ENCODE measurements around the gene DCLK3. TPM values are rescaled to one million over a fixed set of nuclear protein-coding genes. Genes with fewer than 3 reads are reported as not detected.

DCLK3 gene
- total RNA-seq, 1 experiment from 2014 or later, result 0.55 TPM

DNA sequence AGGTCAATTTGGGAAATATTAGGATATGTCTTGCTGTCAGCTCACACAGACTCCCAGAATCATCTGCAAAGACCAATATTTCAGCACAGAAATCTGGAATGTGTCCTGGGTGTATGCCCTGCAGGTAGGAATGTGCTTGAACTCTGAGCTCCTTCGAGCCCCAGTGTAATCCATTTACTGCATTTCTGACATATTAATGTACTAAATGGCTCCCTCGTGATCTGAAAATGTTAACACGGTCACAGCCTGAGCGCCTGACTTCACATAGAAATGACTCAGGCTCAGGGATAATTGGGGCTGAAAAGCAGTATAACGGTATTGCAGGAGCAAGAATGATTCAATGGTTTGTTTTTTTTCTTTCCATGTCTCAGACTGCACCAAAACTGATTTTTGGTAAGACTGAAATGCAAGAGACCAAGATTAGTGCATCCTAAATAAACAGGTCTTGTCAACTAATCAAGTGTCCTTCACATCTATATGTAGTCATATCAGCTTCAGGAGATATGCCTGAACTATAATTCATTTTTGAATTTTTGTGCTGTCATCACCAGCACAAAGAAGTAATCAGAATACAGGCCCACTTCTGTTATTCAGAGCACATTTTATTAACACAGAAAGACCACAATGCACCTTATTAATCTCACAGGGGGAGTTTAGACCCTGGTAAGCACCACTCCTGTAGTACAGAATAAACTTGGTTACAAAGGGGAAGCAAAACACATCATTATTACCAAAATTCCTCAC, 49.8 kb downstream of the DCLK3 start:
- Mint-ChIP-seq H3K36me3 (no peaks in the 10 kb centered on the region), H3K27me3 (ENCODE audit: low read depth) (no peaks in the 10 kb centered on the region; the same call in 1 of the 2 replicates), H3K4me1 (peaks cover 13% of the 10 kb centered on the region), H3K27ac (no peak overlapping the region), H3K4me3 (no peak overlapping the region), H3K9me3 (no peaks in the 10 kb centered on the region)
- ChIA-PET POLR2A (no interaction called here), CTCF (interaction anchor here (1.2 kb wide), 1 partner anchor 25 kb away, joined by 4 read pairs; no protein-coding TSS in a partner anchor)
- ATAC-seq, result no peak; the same call in 1 of the 2 replicates
- no peak for DNase-seq (ENCODE audit: low spot score)
- TF ChIP-seq, protein P1, sequence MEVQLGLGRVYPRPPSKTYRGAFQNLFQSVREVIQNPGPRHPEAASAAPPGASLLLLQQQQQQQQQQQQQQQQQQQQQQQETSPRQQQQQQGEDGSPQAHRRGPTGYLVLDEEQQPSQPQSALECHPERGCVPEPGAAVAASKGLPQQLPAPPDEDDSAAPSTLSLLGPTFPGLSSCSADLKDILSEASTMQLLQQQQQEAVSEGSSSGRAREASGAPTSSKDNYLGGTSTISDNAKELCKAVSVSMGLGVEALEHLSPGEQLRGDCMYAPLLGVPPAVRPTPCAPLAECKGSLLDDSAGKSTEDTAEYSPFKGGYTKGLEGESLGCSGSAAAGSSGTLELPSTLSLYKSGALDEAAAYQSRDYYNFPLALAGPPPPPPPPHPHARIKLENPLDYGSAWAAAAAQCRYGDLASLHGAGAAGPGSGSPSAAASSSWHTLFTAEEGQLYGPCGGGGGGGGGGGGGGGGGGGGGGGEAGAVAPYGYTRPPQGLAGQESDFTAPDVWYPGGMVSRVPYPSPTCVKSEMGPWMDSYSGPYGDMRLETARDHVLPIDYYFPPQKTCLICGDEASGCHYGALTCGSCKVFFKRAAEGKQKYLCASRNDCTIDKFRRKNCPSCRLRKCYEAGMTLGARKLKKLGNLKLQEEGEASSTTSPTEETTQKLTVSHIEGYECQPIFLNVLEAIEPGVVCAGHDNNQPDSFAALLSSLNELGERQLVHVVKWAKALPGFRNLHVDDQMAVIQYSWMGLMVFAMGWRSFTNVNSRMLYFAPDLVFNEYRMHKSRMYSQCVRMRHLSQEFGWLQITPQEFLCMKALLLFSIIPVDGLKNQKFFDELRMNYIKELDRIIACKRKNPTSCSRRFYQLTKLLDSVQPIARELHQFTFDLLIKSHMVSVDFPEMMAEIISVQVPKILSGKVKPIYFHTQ (CRISPR knock-in tag; IDR thresholded peaks at IDR 0.05), result no peak
- no peak for TF ChIP-seq FOXP1 (CRISPR knock-in tag; IDR thresholded peaks at IDR 0.05; ENCODE audit: borderline replicate concordance)
- TF ChIP-seq TP53 (CRISPR knock-in tag; IDR thresholded peaks at IDR 0.05), result no peak
- TF ChIP-seq GRHL2 (CRISPR knock-in tag; IDR thresholded peaks at IDR 0.05; ENCODE audit: insufficient replicate concordance, severe bottlenecking), result no peak
- TF ChIP-seq, protein P2, sequence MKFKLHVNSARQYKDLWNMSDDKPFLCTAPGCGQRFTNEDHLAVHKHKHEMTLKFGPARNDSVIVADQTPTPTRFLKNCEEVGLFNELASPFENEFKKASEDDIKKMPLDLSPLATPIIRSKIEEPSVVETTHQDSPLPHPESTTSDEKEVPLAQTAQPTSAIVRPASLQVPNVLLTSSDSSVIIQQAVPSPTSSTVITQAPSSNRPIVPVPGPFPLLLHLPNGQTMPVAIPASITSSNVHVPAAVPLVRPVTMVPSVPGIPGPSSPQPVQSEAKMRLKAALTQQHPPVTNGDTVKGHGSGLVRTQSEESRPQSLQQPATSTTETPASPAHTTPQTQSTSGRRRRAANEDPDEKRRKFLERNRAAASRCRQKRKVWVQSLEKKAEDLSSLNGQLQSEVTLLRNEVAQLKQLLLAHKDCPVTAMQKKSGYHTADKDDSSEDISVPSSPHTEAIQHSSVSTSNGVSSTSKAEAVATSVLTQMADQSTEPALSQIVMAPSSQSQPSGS (CRISPR knock-in tag; IDR thresholded peaks at IDR 0.05; ENCODE audit: borderline replicate concordance, low read depth), result no peak
- TF ChIP-seq, protein P3, sequence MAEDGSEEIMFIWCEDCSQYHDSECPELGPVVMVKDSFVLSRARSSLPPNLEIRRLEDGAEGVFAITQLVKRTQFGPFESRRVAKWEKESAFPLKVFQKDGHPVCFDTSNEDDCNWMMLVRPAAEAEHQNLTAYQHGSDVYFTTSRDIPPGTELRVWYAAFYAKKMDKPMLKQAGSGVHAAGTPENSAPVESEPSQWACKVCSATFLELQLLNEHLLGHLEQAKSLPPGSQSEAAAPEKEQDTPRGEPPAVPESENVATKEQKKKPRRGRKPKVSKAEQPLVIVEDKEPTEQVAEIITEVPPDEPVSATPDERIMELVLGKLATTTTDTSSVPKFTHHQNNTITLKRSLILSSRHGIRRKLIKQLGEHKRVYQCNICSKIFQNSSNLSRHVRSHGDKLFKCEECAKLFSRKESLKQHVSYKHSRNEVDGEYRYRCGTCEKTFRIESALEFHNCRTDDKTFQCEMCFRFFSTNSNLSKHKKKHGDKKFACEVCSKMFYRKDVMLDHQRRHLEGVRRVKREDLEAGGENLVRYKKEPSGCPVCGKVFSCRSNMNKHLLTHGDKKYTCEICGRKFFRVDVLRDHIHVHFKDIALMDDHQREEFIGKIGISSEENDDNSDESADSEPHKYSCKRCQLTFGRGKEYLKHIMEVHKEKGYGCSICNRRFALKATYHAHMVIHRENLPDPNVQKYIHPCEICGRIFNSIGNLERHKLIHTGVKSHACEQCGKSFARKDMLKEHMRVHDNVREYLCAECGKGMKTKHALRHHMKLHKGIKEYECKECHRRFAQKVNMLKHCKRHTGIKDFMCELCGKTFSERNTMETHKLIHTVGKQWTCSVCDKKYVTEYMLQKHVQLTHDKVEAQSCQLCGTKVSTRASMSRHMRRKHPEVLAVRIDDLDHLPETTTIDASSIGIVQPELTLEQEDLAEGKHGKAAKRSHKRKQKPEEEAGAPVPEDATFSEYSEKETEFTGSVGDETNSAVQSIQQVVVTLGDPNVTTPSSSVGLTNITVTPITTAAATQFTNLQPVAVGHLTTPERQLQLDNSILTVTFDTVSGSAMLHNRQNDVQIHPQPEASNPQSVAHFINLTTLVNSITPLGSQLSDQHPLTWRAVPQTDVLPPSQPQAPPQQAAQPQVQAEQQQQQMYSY (CRISPR knock-in tag; IDR thresholded peaks at IDR 0.05), result no peak
- TF ChIP-seq, protein P4, sequence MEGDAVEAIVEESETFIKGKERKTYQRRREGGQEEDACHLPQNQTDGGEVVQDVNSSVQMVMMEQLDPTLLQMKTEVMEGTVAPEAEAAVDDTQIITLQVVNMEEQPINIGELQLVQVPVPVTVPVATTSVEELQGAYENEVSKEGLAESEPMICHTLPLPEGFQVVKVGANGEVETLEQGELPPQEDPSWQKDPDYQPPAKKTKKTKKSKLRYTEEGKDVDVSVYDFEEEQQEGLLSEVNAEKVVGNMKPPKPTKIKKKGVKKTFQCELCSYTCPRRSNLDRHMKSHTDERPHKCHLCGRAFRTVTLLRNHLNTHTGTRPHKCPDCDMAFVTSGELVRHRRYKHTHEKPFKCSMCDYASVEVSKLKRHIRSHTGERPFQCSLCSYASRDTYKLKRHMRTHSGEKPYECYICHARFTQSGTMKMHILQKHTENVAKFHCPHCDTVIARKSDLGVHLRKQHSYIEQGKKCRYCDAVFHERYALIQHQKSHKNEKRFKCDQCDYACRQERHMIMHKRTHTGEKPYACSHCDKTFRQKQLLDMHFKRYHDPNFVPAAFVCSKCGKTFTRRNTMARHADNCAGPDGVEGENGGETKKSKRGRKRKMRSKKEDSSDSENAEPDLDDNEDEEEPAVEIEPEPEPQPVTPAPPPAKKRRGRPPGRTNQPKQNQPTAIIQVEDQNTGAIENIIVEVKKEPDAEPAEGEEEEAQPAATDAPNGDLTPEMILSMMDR (IDR thresholded peaks at IDR 0.05), result no peak
- TF ChIP-seq PRRX2 (CRISPR knock-in tag; IDR thresholded peaks at IDR 0.05), result no peak
- TF ChIP-seq ZNF232 (CRISPR knock-in tag; IDR thresholded peaks at IDR 0.05), result no peak
- no peak for TF ChIP-seq NR2C2 (CRISPR knock-in tag; IDR thresholded peaks at IDR 0.05)
- TF ChIP-seq, protein P5, sequence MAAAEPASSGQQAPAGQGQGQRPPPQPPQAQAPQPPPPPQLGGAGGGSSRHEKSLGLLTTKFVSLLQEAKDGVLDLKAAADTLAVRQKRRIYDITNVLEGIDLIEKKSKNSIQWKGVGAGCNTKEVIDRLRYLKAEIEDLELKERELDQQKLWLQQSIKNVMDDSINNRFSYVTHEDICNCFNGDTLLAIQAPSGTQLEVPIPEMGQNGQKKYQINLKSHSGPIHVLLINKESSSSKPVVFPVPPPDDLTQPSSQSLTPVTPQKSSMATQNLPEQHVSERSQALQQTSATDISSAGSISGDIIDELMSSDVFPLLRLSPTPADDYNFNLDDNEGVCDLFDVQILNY (CRISPR knock-in tag; IDR thresholded peaks at IDR 0.05), result no peak
- no peak for TF ChIP-seq TEAD1 (CRISPR knock-in tag; IDR thresholded peaks at IDR 0.05)
- no peak for TF ChIP-seq ZBTB21 (CRISPR knock-in tag; IDR thresholded peaks at IDR 0.05; ENCODE audit: borderline replicate concordance)
- TF ChIP-seq MYBL2 (CRISPR knock-in tag; IDR thresholded peaks at IDR 0.05), result no peak

All from WTC11 (cell line).